Omental fat pad (tissue), 4 donors: ENCODE measurements around the gene IGFBP4. TPM values are rescaled to one million over a fixed set of nuclear protein-coding genes. Genes with fewer than 3 reads are reported as not detected.

Experiments used
- ATAC-seq: fragments of 150-250 bp; one replicate; pipeline ENCODE4 v1.9.1; 2016; ENCODE audit warnings: mild to moderate bottlenecking, moderate library complexity; ENCODE audit not compliant: low FRiP score
- DNase-seq: peaks from one replicate; pipeline ENCODE4 v3.0.0-alpha.2; 2019; ENCODE audit warnings: low spot score
- CTCF ChIP-seq, 3 donors: fragments of 450-650 bp; IDR thresholded peaks; one replicate each; pipeline ENCODE4 v1.5.1; 2016 to 2017; ENCODE audit warnings: antibody characterized with exemption in 3 of 3, mild to moderate bottlenecking in 3 of 3, moderate library complexity in 2 of 3
- total RNA-seq, 4 donors: library from RNA; depleted of rRNA; stranded (reverse); fragments of >200 nt; gene quantifications; one replicate each; pipeline ENCODE4 v1.1.0, GENCODE V29; 2016

IGFBP4 gene
- total RNA-seq, 4 donors from 2014 or later: 352 to 633 (median 429) TPM

- ATAC-seq (no peak), DNase-seq (no peak)
- no peak for TF ChIP-seq CTCF (IDR thresholded peaks at IDR 0.05)
These were observed 12.0 kb upstream of the IGFBP4 start for GRCh38 chr17:40431231-40431602.

- ATAC-seq: peak; percentile 26
- no peak for TF ChIP-seq CTCF (IDR thresholded peaks at IDR 0.05)
- no peak for DNase-seq
These were observed 10.3 kb upstream of the IGFBP4 start for GRCh38 chr17:40432864-40433528.

GRCh38 chr17:40433551-40434415 is 9.5 kb upstream of the IGFBP4 start:
- ATAC-seq: no peak
- no peak for DNase-seq
- TF ChIP-seq CTCF (IDR thresholded peaks at IDR 0.05): no peak

GRCh38 chr17:40436636-40437035 is 6.6 kb upstream of the IGFBP4 start:
- no peak for ATAC-seq
- TF ChIP-seq CTCF (IDR thresholded peaks at IDR 0.05): no peak
- no peak for DNase-seq

- DNase-seq (no peak), ATAC-seq (no peak)
- TF ChIP-seq CTCF (IDR thresholded peaks at IDR 0.05): no peak
These were observed 6.0 kb upstream of the IGFBP4 start for GRCh38 chr17:40437095-40437732.

GRCh38 chr17:40440166-40440565 is 3.1 kb upstream of the IGFBP4 start:
- ATAC-seq (no peak), DNase-seq (no peak)
- no peak for TF ChIP-seq CTCF (IDR thresholded peaks at IDR 0.05)
